HG03432 (cell line): ENCODE measurements around the gene RASA3.

Experiments
- ATAC-seq: cut with Tn5 transposase; IDR thresholded peaks from one replicate; pipeline ENCODE4 v1.9.1; 2021; ENCODE audit warnings: mild to moderate bottlenecking, moderate library complexity; ENCODE audit not compliant: unreplicated experiment

RASA3 gene

DNA sequence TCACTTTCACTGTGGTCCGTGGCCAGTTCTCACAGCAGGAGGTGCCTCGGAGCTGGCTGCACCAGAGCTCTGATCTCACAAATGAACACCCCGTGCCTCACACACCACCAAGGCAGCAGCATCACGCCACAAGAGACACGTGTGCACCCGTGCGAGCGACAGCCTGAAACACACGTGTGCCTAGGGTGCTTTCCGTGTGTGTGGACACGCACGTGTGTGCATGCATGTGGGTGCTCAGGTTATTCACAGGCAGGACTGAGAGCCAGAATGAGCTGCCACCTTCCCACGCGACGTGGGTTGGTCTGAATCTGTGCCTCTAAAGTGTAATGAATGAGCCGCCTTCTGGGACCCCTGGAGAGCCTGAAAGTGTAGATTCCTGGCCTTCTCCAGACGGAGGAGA is 90.9 kb downstream of the RASA3 start:
- ATAC-seq = no peak

DNA sequence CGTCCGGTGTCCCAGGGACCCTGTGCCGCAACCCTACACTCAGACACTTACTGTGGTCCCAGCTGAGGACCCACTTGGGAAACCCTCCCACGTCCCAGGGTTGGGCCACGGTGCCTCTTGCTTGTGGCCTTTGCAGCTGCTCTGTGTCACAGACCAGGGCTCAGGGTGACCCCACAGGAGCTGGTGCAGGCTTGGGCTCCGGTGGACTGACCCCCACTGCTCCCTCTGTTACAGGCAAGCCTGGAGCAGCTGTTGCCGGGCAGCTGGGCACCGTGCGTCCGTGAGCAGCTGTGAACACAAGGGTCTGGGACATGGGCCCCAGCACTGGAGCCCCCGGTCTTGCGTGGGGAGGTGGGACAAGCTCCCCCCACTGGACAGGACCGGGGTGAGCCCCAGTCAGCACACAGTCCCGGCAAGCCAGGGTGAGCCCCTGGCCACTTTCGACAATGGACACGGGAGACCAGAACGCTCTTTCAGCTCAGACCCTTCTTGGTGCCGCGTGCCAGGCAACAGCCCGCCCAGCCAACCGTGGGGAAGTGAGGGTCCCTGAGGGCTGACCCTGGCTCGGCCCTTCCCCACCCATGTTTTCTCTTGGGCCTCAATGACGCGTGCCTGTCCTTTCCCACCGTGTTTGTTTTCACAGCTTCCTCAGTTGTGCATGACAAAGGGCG is 92.8 kb downstream of the RASA3 start:
- ATAC-seq = no peak

DNA sequence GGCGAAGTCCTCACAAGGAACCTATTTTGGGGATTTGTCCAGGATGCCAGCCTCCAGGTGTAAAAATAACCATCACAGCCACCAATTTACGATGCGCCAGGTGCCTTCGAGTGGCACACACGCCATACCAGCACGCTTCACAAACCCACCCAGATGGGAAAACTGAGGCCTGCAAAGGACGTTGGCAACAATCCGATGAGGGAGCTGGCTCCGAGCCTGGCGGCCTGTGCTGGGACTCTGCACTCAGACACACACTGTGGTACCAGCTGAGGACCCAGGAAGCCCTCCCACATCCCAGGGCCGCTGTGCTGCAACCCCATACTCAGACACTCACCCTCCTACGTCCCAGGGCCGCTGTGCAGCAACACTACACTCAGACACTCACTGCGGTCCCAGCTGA is 93.5 kb downstream of the RASA3 start:
- ATAC-seq = no peak

DNA sequence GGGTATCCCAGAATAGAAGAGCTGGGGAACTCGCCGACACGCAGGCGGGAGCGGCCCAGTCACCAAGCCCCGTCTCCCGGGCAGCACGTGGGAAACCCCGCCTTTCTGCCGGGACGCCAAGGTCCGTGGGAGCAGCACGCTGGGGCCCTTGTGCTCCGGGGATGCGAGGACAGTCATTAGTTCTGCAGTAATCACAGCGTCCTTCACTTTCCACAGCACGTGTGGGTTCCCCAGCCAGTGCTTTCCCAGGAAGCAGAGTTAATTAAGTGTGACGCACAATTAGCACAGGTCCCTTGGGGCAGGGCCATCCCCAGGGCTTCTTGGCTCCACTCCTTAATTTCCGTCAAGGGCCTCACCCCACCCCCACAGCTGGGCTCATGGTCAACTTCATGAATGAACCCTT is 94.2 kb downstream of the RASA3 start:
- ATAC-seq = no peak

DNA sequence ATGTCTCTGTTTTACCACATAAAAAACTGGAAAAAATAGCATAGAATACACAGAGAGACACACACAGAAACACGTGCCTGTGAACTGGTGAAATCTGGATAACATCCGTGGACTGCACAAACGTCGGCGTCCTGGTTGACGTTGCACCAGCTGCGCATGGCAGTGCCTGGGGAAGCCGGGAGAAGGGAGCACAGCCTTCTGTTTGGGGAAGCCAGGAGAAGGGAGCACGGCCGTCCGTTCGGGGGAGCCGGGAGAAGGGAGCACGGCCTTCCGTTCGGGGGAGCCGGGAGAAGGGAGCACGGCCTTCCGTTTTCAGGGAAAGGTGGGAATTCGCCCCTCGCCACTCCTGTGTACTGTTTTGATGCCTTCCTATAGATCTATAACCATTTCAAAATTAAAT is 94.7 kb downstream of the RASA3 start:
- no peak for ATAC-seq

DNA sequence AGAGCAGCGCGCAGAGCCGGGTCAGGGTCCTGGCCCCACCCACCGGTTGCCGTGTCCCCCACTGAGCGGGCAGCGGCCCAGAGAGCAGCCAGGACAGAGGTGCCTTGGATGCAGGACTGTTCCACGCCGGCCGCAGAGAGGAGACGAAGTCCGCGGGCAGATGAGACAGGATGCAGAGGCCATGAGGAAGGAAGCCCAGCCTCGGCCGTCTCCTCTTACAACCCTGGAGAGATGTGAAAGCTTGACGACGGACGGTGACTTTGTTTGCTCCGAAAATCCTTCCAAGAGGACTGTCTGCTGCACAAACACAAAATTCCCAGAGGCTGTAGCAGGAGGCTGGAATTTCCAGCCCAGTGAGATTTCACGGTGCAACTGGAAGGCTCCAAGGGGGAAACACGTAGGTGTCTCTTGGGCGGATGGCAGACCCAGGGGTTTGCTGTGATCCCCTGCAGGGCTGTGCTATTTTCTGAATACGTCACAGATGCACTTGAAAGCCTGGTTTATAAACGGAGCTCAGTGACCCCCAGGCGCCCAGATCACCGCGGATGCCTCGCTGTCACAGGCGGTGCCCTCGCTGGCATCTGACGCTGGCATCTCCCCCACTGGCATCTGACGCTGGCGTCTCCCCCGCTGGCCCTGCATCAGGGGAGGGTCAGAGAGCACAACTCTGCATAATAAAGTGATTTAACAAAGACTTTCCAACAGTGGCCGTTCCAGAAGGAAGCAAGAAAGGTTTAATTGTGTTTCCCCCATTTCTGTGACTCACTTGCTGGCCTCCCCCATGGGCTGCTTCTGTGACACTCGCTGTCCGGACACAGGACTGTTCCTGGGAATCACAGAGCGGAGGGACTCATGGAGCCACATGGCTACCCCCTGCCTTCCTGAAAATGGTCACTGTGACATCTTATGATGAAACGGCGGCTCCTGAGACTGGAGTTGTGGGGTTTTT is 96.6 kb downstream of the RASA3 start:
- ATAC-seq = no peak

DNA sequence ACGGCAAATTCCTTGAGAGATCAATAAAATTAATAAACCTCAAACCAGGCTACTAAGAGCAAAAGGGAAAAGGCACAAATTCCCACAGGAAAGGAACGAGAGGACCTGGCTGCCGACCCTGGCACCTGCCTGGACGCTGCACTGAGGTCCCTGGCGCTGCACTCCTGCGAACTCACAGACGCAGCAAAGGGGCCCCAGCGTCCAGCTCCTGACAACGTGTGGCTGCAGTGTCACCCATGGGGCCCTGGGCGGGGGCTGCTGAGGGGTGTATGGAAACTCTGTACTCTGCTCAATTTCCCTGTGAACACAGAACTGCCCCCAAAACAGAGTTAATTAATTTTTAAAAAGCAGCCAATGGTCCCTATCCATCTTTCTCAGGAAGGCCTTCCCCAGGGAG is 97.2 kb downstream of the RASA3 start:
- no peak for ATAC-seq

DNA sequence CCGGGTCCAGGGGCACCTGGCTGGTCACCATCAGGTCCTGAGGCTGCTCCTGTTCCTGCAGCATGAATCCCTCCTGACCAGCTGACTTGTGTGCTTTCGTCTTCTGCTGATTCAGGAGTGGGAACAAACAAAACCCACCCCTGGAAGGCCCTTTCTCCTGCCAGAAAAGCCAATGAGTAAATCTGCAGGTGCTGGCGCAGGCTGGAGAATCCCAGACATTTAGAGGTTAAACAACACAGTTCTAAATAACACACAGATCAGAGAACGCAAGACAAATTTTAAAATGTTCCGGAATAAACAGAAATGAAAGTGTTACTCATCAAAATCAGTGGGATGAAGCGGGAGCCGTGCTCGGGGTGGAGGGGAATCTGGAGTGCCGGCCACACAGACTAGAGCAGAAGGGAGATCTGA is 97.9 kb downstream of the RASA3 start:
- ATAC-seq = no peak

DNA sequence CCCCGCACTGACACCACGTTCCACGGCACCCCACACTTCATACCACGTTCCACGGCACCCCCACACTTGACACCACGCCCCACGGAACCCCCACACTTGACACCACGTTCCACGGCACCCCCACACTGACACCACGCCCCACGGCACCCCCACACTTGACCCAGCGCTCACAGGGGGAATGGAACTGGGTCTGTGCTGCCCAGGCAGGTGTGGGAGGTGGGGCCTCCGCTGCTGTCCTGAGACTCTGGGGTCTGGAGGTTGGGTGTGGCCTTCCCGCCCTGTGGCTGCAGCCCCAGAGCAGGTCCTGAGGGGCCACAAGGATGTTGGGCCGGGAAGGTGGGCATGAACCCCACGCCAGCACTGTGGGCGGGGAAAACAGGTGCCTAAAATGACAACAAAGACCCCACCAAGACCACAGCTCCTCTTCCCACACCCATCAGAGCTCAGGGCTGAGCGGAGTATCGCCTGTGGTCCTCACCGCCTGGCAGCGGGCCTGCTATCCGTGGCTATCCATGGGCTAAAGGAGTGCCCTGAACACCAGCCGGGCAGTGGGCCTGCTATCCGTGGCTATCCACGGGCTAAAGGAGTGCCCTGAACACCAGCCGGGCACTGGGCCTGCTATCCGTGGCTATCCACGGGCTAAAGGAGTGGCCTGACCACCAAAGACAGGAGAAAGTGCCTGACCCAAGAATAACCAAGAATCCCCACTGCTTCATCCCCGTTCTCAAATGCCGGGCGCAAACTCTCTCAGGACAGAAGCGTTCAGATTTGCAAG is 98.7 kb downstream of the RASA3 start:
- no peak for ATAC-seq

DNA sequence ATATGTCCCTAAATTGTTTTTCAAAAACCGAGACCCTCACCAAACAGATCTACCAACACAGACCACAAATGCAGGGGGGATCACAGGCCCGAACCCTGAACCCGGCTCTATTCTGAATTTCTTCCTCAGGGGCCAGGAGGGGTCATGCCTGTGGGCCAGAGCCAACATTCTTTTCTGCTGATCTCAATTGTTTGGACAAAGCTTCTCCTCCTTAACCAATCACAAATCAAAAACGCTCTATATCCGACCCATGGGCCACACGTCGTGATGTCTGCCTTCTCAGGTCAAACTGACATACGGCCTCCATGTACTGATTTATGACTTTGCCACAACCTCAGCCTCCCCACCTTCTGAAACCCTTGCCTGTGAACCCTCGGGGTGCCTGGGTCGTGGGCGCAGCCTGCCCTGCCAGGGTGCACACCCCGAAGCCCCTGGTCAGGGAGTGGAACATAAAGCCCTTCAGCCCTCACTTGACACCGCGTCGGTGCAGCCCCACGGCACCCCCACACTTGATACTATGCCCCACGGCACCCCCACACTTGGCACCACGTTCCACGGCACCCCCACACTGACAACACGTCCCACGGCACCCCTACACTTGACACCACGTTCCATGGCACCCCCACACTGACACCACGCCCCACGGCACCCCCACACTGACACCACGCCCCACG is 100.2 kb downstream of the RASA3 start:
- no peak for ATAC-seq

DNA sequence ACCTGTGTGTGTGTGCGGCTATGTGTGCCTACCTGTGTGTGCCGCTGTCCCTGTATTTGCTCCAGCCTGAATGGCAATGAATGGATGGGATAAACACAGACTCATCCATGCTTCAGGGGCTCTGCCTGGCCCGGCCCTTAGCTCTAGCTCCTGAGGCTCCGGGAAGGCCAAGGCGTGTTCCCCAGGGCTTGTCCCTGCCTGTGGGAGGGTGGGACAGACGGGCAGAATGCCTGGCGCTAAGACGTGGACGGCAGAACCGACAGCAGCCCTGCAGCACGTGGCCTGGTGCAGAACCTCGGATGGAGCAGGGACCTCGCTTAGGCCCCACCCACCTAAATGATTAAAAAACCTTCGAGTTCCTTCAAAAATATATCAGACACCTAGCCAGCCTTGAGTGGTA is 100.8 kb downstream of the RASA3 start:
- no peak for ATAC-seq

DNA sequence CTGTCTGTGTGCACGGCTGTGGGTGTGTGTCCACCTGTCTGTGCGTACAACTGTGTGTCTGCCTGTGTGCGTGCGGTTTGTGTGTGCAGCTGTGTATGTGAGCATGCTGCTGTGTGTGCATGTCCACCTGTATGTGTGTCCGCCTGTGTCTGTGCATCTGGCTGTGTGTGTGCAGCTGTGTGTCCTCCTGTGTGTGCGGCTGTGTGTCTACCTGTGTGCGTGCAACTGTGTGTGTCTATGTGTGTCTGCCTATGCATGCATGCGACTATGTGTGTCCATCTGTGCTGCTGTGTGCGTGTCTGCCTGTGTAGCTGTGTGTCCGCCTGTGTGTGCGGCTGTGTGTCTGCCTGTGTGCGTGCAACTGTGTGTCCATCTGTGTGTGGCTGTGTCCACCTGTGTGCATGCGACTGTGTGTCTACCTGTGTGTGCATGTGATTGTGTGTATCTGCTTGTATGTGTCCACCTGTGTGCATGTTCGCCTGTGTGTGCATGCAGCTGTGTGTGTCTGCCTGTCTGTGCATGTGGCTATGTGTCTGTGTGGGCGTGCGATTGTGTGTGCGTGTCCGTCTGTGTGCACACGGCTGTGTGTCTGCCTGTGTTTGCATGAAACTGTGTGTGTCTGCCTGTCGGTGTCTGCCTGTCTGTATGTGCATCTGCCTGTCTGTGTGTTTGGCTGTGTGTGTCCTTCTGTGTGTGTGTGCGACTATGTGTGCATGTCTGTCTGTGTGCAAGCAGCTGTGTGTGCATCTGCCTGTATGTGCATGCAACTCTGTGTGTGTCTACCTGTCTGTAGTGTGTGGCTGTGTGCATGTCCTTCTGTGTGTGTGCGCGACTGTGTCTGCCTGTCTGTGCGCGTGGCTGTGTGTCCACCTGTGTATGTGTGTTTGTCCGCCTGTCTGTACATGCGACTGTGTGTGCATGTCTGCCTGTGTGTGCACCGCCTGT is 101.5 kb downstream of the RASA3 start:
- ATAC-seq = no peak

DNA sequence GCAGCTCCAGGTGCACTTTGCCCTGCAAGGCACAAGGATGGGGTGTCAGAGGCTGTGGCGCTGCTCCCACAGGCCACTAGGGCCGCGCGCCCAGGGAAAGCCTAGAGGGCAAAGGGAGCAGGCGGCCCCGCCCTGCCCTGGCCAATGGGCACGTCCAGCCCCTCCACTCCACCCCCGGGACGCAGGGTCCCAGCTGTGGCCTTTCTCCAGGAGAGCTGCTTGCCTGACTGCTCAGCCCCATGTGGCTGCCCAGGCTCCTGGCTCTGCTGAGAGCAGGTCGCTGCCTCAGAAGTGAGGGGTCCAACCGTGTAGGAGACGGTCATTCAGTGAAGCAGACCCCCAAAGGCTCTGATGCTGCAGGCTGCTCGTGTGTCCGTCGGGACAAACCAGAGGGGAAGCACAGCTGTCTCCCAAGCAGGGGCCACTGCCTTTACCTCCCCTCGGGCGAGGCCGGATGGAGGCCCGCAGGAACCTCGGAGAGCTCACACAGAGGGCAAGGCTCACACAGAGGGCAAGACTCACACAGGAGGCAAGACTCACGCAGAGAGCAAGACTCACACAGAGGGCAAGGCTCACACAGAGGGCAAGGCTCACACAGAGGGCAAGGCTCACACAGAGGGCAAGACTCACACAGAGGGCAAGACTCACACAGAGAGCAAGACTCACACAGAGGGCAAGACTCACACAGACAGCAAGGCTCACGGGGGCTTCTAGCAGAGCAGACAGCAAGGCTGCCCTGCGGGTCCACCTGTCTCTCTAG is 102.4 kb downstream of the RASA3 start:
- ATAC-seq = no peak

DNA sequence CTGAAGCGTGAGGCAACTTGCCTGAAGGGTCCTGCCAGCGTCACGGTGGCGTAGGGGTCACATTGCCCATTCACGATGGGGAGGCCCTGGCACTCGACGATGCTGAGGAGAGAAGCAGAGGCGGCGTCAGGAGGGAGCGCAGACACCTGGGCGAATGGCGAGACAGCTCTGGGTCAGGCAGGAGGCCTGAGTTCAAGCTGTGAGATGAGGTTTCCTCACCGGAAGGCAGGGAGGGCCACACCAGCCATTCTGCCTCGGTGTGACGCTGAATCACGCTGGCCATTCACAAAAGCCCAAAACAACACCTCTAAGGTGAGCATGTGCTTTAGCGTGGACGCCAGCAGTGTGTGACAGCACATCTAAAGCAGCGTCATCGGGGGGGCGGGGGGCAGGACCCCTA is 104.6 kb downstream of the RASA3 start:
- ATAC-seq = no peak

DNA sequence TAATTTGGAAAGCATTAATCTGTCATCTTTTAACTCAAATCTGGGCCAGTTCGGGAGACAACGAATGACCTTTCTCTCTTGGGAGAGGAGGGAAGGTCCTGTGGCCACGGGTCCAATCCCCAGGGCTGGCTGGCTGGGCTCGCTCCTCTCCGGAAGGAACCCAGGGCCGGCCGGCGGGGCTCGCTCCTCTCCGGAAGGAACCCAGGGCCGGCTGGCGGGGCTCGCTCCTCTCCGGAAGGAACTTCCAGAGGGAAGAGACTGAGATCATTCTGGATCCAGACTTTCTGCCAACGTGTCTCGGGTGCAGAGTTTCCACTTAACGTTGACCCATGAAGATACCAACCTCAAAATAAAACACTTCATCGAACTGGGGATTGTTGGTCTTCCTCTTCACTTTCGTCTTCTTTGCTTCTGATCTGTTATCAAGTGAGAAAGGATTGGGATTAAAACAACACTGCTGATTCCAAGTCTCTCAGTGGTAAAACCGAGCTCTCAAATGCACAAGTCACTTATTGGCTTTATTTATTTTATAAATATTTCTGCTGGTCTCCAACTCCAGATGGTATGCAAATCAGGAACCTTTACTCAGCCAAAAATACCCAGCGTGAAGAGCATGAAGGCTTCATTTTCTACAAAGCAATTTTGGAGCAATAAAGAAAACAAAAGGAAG is 105.2 kb downstream of the RASA3 start:
- no peak for ATAC-seq

DNA sequence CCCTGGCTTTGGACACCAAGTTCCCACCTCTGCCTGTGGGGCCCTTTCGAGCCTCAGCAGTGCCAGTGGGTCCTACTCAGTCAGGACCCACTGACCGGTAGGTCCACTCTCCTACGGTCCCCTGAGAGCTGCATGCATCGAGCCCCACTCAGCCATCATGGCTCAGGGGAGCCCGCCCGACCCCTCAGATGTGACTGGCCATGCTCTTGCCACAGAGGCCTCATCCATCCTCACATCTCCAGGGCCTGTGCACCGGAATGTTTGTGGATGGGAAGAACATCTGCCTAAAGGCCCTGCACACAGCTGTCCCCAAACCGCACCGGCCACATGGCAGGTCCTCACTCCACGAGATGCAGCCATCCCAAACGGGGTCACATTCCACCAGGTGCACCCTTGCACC is 105.9 kb downstream of the RASA3 start:
- ATAC-seq = no peak

DNA sequence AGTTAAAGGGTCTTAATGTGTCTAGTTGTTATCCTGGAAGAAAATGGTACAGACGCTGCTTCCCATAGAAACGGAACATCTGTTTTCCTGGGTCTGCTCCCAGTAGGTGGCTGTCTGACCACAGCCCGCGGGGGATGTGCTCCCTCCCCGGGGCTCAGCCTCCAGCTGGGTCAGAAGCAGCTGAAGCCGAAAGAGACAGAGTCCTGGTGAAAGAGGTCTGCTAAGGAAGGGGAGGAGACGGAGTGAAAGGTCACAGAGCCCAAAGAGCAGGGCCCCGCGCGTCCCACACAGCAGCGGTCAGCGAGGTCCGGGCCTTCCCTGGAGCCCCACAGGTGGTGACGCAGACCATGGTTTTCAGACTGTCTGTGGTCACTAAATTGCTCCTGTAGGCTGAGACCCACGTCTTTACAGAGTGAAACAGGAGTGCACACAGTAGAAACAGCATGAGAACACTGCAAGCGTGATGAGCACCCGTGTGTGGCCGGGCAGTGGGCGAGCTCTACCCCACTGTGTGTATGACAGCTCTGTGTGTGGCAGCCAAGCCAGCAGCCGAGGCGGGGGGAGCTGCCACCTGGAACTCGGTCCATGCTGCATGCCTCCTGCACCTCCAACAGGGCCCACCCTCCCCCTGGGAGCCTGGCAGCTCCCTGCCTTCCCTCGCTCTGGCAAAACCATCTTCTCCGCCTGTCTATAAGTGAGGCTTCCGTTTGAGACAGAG is 106.5 kb downstream of the RASA3 start:
- no peak for ATAC-seq

DNA sequence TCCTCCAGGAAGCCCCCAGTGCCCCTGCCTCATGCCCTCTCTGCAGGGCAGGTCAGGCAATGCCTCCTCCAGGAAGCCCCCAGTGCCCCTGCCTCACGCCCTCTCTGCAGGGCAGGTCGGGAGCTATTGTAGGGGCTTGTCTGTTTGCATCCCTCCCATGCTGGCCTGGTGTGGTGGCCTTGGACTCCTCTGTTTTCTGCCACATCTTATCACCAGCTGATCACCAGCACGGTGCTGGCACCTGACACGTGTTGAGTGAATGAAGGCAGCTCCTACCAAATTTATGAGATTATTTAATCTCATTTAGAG is 107.1 kb downstream of the RASA3 start:
- no peak for ATAC-seq
